MCF 10A (cell line): ENCODE results near the gene MYO9B. TPM values are rescaled to one million over a fixed set of nuclear protein-coding genes. Genes with fewer than 3 reads are reported as not detected.

ENCODE experiments used
- BruUV-seq: library from RNA; stranded (reverse); fragments of 400-500 nt; replicated peaks from 2 replicates; lab custom pipeline; 2021; lab: Mats Ljungman, UMichigan
- CTCF ChIA-PET: fragments of 300-600 bp; sonication (Branson Sonifier 250); formaldehyde crosslinking; extraction: SDS; loops from one replicate; lab custom pipeline; 2021; ENCODE audit warnings: antibody characterized with exemption, inconsistent platforms; lab: Yijun Ruan, JAX
- POLR2A ChIA-PET: fragments of 300-600, 350-650 bp; sonication (Branson Sonifier 250); formaldehyde crosslinking; extraction: SDS; loops from one replicate; lab custom pipeline; 2020; ENCODE audit warnings: antibody characterized with exemption, inconsistent platforms; lab: Yijun Ruan, JAX
- DNase-seq: peaks from one replicate; pipeline ENCODE4 v3.0.0-alpha.2; 2018; ENCODE audit not compliant: unreplicated experiment
- H3K27ac Mint-ChIP-seq: one replicate; pipeline ENCODE4 v1.8.0; 2022; ENCODE audit warnings: mild to moderate bottlenecking, low read depth, mixed read lengths; ENCODE audit not compliant: unreplicated experiment
- H3K27me3 Mint-ChIP-seq: one replicate; pipeline ENCODE4 v1.8.0; 2022; ENCODE audit warnings: mixed read lengths; ENCODE audit not compliant: insufficient read depth, unreplicated experiment
- H3K36me3 Mint-ChIP-seq: one replicate; pipeline ENCODE4 v1.8.0; 2022; ENCODE audit warnings: mild to moderate bottlenecking, moderate library complexity, mixed read lengths; ENCODE audit not compliant: insufficient read depth, unreplicated experiment
- H3K4me1 Mint-ChIP-seq: one replicate; pipeline ENCODE4 v1.8.0; 2022; ENCODE audit warnings: mixed read lengths; ENCODE audit not compliant: insufficient read depth, unreplicated experiment
- H3K4me3 Mint-ChIP-seq: one replicate; pipeline ENCODE4 v1.8.0; 2022; ENCODE audit warnings: mild to moderate bottlenecking, moderate library complexity, mixed read lengths; ENCODE audit not compliant: unreplicated experiment
- H3K9me3 Mint-ChIP-seq: one replicate; pipeline ENCODE4 v1.8.0; 2022; ENCODE audit warnings: mixed read lengths; ENCODE audit not compliant: unreplicated experiment
- CTCF ChIP-seq: fragments of 200-600 bp; IDR thresholded peaks from one replicate; pipeline ENCODE4 v1.8.0; 2022; ENCODE audit warnings: antibody characterized with exemption, mild to moderate bottlenecking; ENCODE audit not compliant: unreplicated experiment
- intact Hi-C: fragments of 100-400 bp; cut with micrococcal nuclease; formaldehyde crosslinking; loops from 2 replicates; pipeline ENCODE4 v1.14.1; 2022
- total RNA-seq: library from RNA; stranded (reverse); gene quantifications from 2 replicates; pipeline ENCODE4 v1.2.3, GENCODE V29; 2022

The MYO9B gene
- total RNA-seq, 1 experiment from 2014 or later, result 43.5 TPM

GRCh38 chr19:17259934-17260333 is 184.4 kb downstream of the MYO9B start:
- no peak overlapping the region for H3K4me3 Mint-ChIP-seq

GRCh38 chr19:17260842-17261325 is 185.3 kb downstream of the MYO9B start:
- intact Hi-C loops, result no loop called here
- Mint-ChIP-seq H3K27ac (no peak overlapping the region), H3K36me3 (no peaks in the 10 kb centered on the region), H3K4me1 (peaks cover 6% of the 10 kb centered on the region), H3K4me3 (no peak overlapping the region), H3K9me3 (no peaks in the 10 kb centered on the region), H3K27me3 (no peaks in the 10 kb centered on the region)
- POLR2A ChIA-PET, result interaction anchor here (0.7 to 1.6 kb wide), 5 partner anchors 11 to 184 kb away, joined by 3 to 5 read pairs (median 3); partner anchors contain the start of gene ABHD8
- TF ChIP-seq CTCF, result peak; percentile 91
- CTCF ChIA-PET, result interaction anchor here (0.6 to 5.7 kb wide), 15 partner anchors 11 to 931 kb away, joined by 3 to 56 read pairs (median 3); partner anchors contain the start of gene ANKLE1
- peak; percentile 93 for DNase-seq
- no TSS peak for BruUV-seq

More at GRCh38 chr19:17259934-17260333, 184.4 kb downstream of the MYO9B start:
- no TSS peak for BruUV-seq
- Mint-ChIP-seq H3K27me3 (no peaks in the 10 kb centered on the region), H3K9me3 (no peaks in the 10 kb centered on the region), H3K36me3 (peaks cover 1% of the 10 kb centered on the region), H3K4me1 (peaks cover 12% of the 10 kb centered on the region), H3K27ac (no peak overlapping the region)
- no peak for DNase-seq
- POLR2A ChIA-PET, result interaction anchor here (0.6 to 1.6 kb wide), 6 partner anchors 11 to 673 kb away, joined by 3 to 5 read pairs (median 3); partner anchors contain the start of genes ABHD8 and CCDC124
- intact Hi-C loops, result no loop called here
- CTCF ChIA-PET, result interaction anchor here (0.6 to 5.7 kb wide), 15 partner anchors 10 to 930 kb away, joined by 3 to 56 read pairs (median 3); partner anchors contain the start of gene ANKLE1
- no peak for TF ChIP-seq CTCF

GRCh38 chr19:17262557-17262956 is 187.0 kb downstream of the MYO9B start:
- Mint-ChIP-seq H3K36me3 (no peaks in the 10 kb centered on the region), H3K4me3 (no peak overlapping the region), H3K27me3 (no peaks in the 10 kb centered on the region), H3K27ac (no peak overlapping the region), H3K4me1 (peaks cover 12% of the 10 kb centered on the region), H3K9me3 (peaks cover 7% of the 10 kb centered on the region)
- intact Hi-C loops, result no loop called here
- BruUV-seq, result no TSS peak
- TF ChIP-seq CTCF, result no peak
- POLR2A ChIA-PET, result no interaction called here
- DNase-seq, result no peak
- CTCF ChIA-PET, result interaction anchor here (0.5 to 5.7 kb wide), 3 partner anchors 20 to 82 kb away, joined by 3 to 44 read pairs (median 4); partner anchors contain the start of gene ANKLE1

Other genes with a start within 250 kb of the MYO9B start
- gene SIN3B, start 246.4 kb upstream of the MYO9B start, total RNA-seq, result 56.0 and 66.6 TPM in 2 replicates
- not detected in 2 replicates for gene F2RL3, start 186.8 kb upstream of the MYO9B start, total RNA-seq
- gene CPAMD8, start 49.0 kb upstream of the MYO9B start, total RNA-seq, result 1.3 and 2.3 TPM in 2 replicates
- gene HAUS8, start 325 bp upstream of the MYO9B start, total RNA-seq, result 6.6 and 8.4 TPM in 2 replicates
- gene USE1, start 139.6 kb downstream of the MYO9B start, total RNA-seq, result 29.9 and 47.9 TPM in 2 replicates
- 13.7 and 14.3 TPM in 2 replicates for gene OCEL1, start 150.4 kb downstream of the MYO9B start, total RNA-seq
- gene NR2F6, start 170.1 kb downstream of the MYO9B start, total RNA-seq, result 32.8 and 36.3 TPM in 2 replicates
- gene USHBP1, start 189.0 kb downstream of the MYO9B start, total RNA-seq, result not detected in 2 replicates
- 96.1 and 104 TPM in 2 replicates for gene BABAM1, start 191.7 kb downstream of the MYO9B start, total RNA-seq
- 0.16 and 1.0 TPM in 2 replicates for gene ANKLE1, start 206.1 kb downstream of the MYO9B start, total RNA-seq
- gene ABHD8, start 227.6 kb downstream of the MYO9B start, total RNA-seq, result 4.1 and 6.4 TPM in 2 replicates
- 58.8 and 65.8 TPM in 2 replicates for gene MRPL34, start 230.1 kb downstream of the MYO9B start, total RNA-seq
- 57.4 and 60.4 TPM in 2 replicates for gene DDA1, start 233.8 kb downstream of the MYO9B start, total RNA-seq